ENCODE data around the gene PACRG. TPM values are rescaled to one million over a fixed set of nuclear protein-coding genes. Genes with fewer than 3 reads are reported as not detected.

Gene PACRG
- total and polyA plus RNA-seq, 2 of the 4 experiments (the other 2 are of a cell fraction) = not detected

GRCh38 chr6:163133691-163134090 is 405.9 kb downstream of the PACRG start:
- DNase-seq (no peak), ATAC-seq (ENCODE audit: low read depth) (no peak)
- Histone ChIP-seq H2AFZ (replicated peaks; ENCODE audit: low read length, poor library complexity) (no peak overlapping the region), H4K91ac (ENCODE audit: insufficient read depth, low read depth, low read length) (no peak overlapping the region), H4K20me1 (ENCODE audit: insufficient read depth, low read length) (no peaks in the 10 kb centered on the region), H3K14ac (replicated peaks; ENCODE audit: low read depth, low read length) (no peak overlapping the region), H3K27ac (ENCODE audit: insufficient read depth, low read length) (no peak overlapping the region), H2AK5ac (ENCODE audit: low read depth, low read length) (no peak overlapping the region), H3K27me3 (ENCODE audit: control insufficient read depth, insufficient read depth, low read length) (no peaks in the 10 kb centered on the region), H2BK5ac (ENCODE audit: low read depth, low read length, poor library complexity, severe bottlenecking) (no peak overlapping the region), H3K4ac (ENCODE audit: low read depth, low read length) (no peak overlapping the region), H3K18ac (ENCODE audit: low read depth, low read length) (no peak overlapping the region), H3K23ac (ENCODE audit: low read depth, low read length) (no peak overlapping the region), H3K9me1 (ENCODE audit: insufficient read depth, low read length) (no peaks in the 10 kb centered on the region), H3K79me1 (ENCODE audit: low read depth in 1 of 2, low read length in 2 of 2) (no peaks in the 10 kb centered on the region), H3K4me3 (ENCODE audit: insufficient read depth, low read depth, low read length) (no peak overlapping the region), H2BK20ac (ENCODE audit: low read depth, low read length) (no peak overlapping the region), H2BK120ac (ENCODE audit: low read depth, low read length) (no peak overlapping the region), H3K9ac (ENCODE audit: low read depth, low read length) (no peak overlapping the region), H3K36me3 (ENCODE audit: control insufficient read depth, insufficient read depth, low read length) (no peaks in the 10 kb centered on the region), H3K56ac (ENCODE audit: extremely low read depth, insufficient read depth, low read length) (no peak overlapping the region), H4K5ac (ENCODE audit: low read depth, low read length) (no peak overlapping the region), H3K4me1 (ENCODE audit: control insufficient read depth, insufficient read depth, low read length) (no peaks in the 10 kb centered on the region), H2AK9ac (replicated peaks; ENCODE audit: low read depth, low read length, poor library complexity) (no peak overlapping the region), H4K8ac (ENCODE audit: low read depth in 2 of 2, low read length in 2 of 2) (no peak overlapping the region), H3K9me3 (ENCODE audit: control insufficient read depth, insufficient read depth, low read length) (peaks cover 19% of the 10 kb centered on the region), H3K4me2 (ENCODE audit: low read depth, low read length) (no peak overlapping the region), H2BK15ac (ENCODE audit: low read depth, low read length) (no peak overlapping the region)
- CTCF ChIA-PET = interaction anchor here (0.7 kb wide), 1 partner anchor 191 kb away, joined by 3 read pairs; no protein-coding TSS in a partner anchor
- in situ Hi-C loops (cut with MboI; ENCODE audit: low sequenced_read_pairs) = no loop called here
- POLR2A ChIA-PET (ENCODE audit: unreplicated experiment) = no interaction called here
- no TSS peak for BruUV-seq (replicated peaks)
- no CpG with 5 or more reads among the region's 6 CpGs for WGBS, 2 experiments (ENCODE audit: extremely low coverage in 2 of 2, insufficient read length in 1 of 2)
- dilution Hi-C loops (cut with HindIII; ENCODE audit: low sequenced_read_pairs, unreplicated experiment) = no loop called here
- TF ChIP-seq USF2 (IDR thresholded peaks at IDR 0.05; ENCODE audit: low read depth, low read length) (no peak), CEBPB (IDR thresholded peaks at IDR 0.05; ENCODE audit: low read depth, low read length) (peak; percentile 32; the same call in 1 of the 2 replicates)
- intact Hi-C loops (cut with micrococcal nuclease) = no loop called here
